Fibroblast of skin of right biceps (primary cell): ENCODE data around the gene ATP6AP1.

Source experiments
- DNase-seq: peaks from one replicate; pipeline ENCODE4 v3.0.0-alpha.2; 2013

The ATP6AP1 gene

GRCh38 chrX:154430916-154431315, 2.4 kb downstream of the ATP6AP1 start:
- no peak for DNase-seq

GRCh38 chrX:154431341-154431740, 2.9 kb downstream of the ATP6AP1 start:
- DNase-seq, result no peak

GRCh38 chrX:154432210-154432609, 3.7 kb downstream of the ATP6AP1 start:
- no peak for DNase-seq

GRCh38 chrX:154433605-154434004, 5.1 kb downstream of the ATP6AP1 start:
- DNase-seq, result no peak

GRCh38 chrX:154434394-154435168, 6.1 kb downstream of the ATP6AP1 start:
- DNase-seq, result no peak

- no peak for DNase-seq
Observed at GRCh38 chrX:154435171-154435733, 6.8 kb downstream of the ATP6AP1 start.

- DNase-seq, result peak; percentile 59
Observed at GRCh38 chrX:154436374-154436982, 8.0 kb downstream of the ATP6AP1 start.

GRCh38 chrX:154436983-154437752, 8.7 kb downstream of the ATP6AP1 start, which contains the start of gene GDI1:
GDI1 (plus strand) TSS chrX:154437154; CDS start chrX:154437255, 101 bp downstream.
- DNase-seq, result peak; percentile 67

GRCh38 chrX:154437971-154438893, 9.8 kb downstream of the ATP6AP1 start:
- no peak for DNase-seq

GRCh38 chrX:154439841-154440240, 11.4 kb downstream of the ATP6AP1 start:
- no peak for DNase-seq

GRCh38 chrX:154440623-154441357, 12.3 kb downstream of the ATP6AP1 start:
- DNase-seq, result no peak

- no peak for DNase-seq
Observed at GRCh38 chrX:154441564-154441963, 13.1 kb downstream of the ATP6AP1 start.

- no peak for DNase-seq
Observed at GRCh38 chrX:154441984-154442707, 13.7 kb downstream of the ATP6AP1 start.

- DNase-seq, result no peak
Observed at GRCh38 chrX:154443479-154443910, 15.0 kb downstream of the ATP6AP1 start.

GRCh38 chrX:154443992-154444754, 15.7 kb downstream of the ATP6AP1 start, which contains the start of gene FAM50A:
FAM50A (plus strand) TSS chrX:154444141; CDS start chrX:154444236, 95 bp downstream.
- peak; percentile 65 for DNase-seq

- DNase-seq, result no peak
Observed at GRCh38 chrX:154444755-154445246, 16.3 kb downstream of the ATP6AP1 start.

GRCh38 chrX:154445776-154446175, 17.3 kb downstream of the ATP6AP1 start:
- DNase-seq, result no peak

GRCh38 chrX:154446430-154446829, 18.0 kb downstream of the ATP6AP1 start:
- no peak for DNase-seq

GRCh38 chrX:154448484-154448883, 20.0 kb downstream of the ATP6AP1 start:
- DNase-seq, result no peak

GRCh38 chrX:154449618-154450017, 21.1 kb downstream of the ATP6AP1 start:
- no peak for DNase-seq
